Activated CD4-positive, alpha-beta T cell treated with anti-CD3 and anti-CD28 coated beads for 36 hours (primary cell): ENCODE results near the gene EPG5. TPM values are rescaled to one million over a fixed set of nuclear protein-coding genes. Genes with fewer than 3 reads are reported as not detected.
A peak's percentile ranks its signal among the peaks of the same experiment; 100 is the strongest.
"Not testable (repeated sequence)": the region's sequence is repeated elsewhere in the genome, so short reads cannot be mapped to it uniquely, and the experiment has no call there.

ENCODE experiments used
- ATAC-seq: fragments of 200-7000 bp; cut with Tn5 transposase; one replicate; pipeline ENCODE4 v1.10.0; 2021; ENCODE audit warnings: mild to moderate bottlenecking, moderate library complexity
- CTCF ChIA-PET: fragments of 350-600 bp; sonication (Branson Sonifier 250); formaldehyde crosslinking; loops from one replicate; lab custom pipeline; 2021; ENCODE audit warnings: antibody characterized with exemption; lab: Charles Lee
- POLR2A ChIA-PET: fragments of 350-600 bp; sonication (Branson Sonifier 250); formaldehyde crosslinking; loops from one replicate; lab custom pipeline; 2021; ENCODE audit warnings: antibody characterized with exemption, inconsistent platforms; lab: Charles Lee
- DNase-seq: peaks from one replicate; pipeline ENCODE4 v3.0.0-alpha.2; 2020
- H3K27ac Mint-ChIP-seq: one replicate; pipeline ENCODE4 v1.8.0; 2021; ENCODE audit warnings: mixed read lengths
- H3K27me3 Mint-ChIP-seq: one replicate; pipeline ENCODE4 v1.8.0; 2021; ENCODE audit warnings: mixed read lengths
- H3K36me3 Mint-ChIP-seq: one replicate; pipeline ENCODE4 v1.8.0; 2021; ENCODE audit warnings: low read depth, mixed read lengths
- H3K4me1 Mint-ChIP-seq: one replicate; pipeline ENCODE4 v1.8.0; 2021; ENCODE audit warnings: mixed read lengths
- H3K4me3 Mint-ChIP-seq: one replicate; pipeline ENCODE4 v1.8.0; 2021; ENCODE audit warnings: mild to moderate bottlenecking, moderate library complexity, mixed read lengths
- H3K9me3 Mint-ChIP-seq: one replicate; pipeline ENCODE4 v1.8.0; 2021; ENCODE audit warnings: low read depth, mixed read lengths
- intact Hi-C, 2 experiments: fragments of 100-400 bp; cut with DNase I in 1 of 2; cut with micrococcal nuclease in 1 of 2; formaldehyde crosslinking; loops; one replicate each; pipeline versions ENCODE4 v1.14.2 to v1.15.1; 2022 to 2024; cut with DNase I, micrococcal nuclease
- total RNA-seq, 2 experiments: library from RNA; stranded (reverse); gene quantifications; one replicate each; pipeline ENCODE4 v1.2.3, GENCODE V29; 2021

EPG5 gene
- total RNA-seq, 2 experiments from 2014 or later: 13.6 to 14.5 TPM

DNA sequence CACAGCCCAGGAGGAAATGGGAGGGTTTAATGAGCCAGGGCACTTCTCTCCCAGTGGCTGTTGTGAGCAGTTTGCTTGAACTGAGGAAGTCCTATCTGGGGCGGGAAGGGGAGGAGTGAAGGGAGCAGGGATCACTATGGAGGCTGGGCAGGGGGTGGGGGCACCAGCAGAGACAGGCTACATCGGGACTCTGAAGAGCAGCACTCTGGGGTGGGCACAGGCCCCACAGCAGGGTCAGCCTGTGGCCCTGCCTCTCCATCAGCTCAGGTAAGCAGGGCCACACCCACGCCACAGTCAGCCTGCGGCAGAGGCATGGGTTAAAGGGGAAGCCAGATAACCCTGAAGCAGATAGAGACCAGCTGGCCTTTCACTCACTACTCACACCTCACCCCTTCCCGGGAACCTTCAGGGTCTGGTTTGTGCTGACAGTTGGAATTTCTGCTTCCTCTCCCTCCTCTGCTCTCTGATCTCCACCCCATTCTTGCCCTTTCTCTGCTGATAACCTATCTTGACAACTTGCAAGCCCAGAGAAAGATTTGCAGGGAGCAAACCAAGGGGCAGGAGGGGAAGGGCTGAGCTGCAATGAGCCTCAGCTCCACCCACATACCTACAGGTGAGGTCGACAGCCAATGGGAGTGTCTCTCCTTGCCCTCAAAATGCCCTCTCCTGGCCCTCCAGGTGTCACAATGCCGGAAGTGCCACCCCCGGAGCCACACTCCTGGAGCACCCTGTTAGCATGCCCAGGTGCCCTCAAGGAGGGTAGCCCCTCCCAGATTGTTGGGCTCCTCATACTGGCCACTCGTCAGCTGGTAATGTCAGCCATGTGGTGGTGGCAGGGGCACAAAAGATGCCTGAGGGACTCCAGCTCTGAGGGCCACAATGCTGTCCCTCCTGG lies 138.0 kb downstream of the EPG5 start:
- no peak overlapping the region for H3K4me3 Mint-ChIP-seq
- DNase-seq (no peak), ATAC-seq (no peak)
- intact Hi-C loops: no loop called here
- no peaks in the 10 kb centered on the region for H3K9me3 Mint-ChIP-seq
- POLR2A ChIA-PET: no interaction called here
- H3K36me3 Mint-ChIP-seq: no peaks in the 10 kb centered on the region
- H3K4me1 Mint-ChIP-seq: peaks cover 19% of the 10 kb centered on the region
- CTCF ChIA-PET: interaction anchor here (0.6 to 0.7 kb wide), 2 partner anchors 47 to 420 kb away, joined by 3 read pairs; no protein-coding TSS in a partner anchor
- peaks cover 2% of the 10 kb centered on the region for H3K27me3 Mint-ChIP-seq
- H3K27ac Mint-ChIP-seq: no peak overlapping the region

DNA sequence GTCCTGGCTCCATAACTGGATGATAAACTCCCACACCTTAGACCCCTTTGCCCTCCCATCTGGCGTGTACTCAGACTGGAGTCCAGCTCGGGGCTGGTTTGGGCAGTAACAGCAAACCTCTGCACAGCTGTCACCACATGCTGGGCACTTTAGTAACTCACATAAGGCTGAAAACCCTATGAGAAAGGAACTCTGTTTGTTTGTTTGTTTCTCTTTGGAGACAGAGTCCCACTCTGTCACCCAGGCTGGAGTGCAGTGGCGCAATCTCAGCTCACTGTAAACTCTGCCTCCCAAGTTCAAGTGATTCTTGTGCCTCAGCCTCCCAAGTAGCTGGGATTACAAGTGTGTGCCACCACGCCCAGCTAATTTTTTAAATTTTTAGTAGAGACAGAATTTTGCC lies 140.4 kb downstream of the EPG5 start:
- CTCF ChIA-PET: interaction anchor here (1.0 to 1.2 kb wide), 2 partner anchors 19 to 52 kb away, joined by 3 to 5 read pairs; no protein-coding TSS in a partner anchor
- not testable (repeated sequence) for H3K27ac Mint-ChIP-seq

DNA sequence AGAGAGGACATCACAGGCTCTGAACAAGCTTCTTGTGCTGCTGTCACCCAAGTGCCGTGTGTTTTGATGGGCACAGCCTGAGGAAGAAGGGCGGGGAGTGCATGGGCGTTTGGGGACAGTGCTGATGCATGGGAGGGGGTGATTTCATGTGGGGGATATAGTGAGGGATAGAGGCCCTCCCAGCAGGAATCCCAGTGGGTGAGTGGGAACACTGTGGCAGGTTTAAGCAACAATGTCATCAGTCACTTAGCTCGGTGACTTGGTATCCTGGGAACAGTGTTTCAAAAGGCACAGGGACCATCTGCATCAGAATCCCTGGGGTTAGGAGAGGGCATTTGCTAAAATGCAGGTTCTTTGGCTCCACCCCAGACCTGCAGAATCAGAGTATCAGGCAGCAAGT lies 141.0 kb downstream of the EPG5 start:
- DNase-seq: no peak
- no peak overlapping the region for H3K27ac Mint-ChIP-seq
- ATAC-seq: no peak
- H3K27me3 Mint-ChIP-seq: no peaks in the 10 kb centered on the region
- POLR2A ChIA-PET: no interaction called here
- H3K36me3 Mint-ChIP-seq: no peaks in the 10 kb centered on the region
- no peak overlapping the region for H3K4me3 Mint-ChIP-seq
- CTCF ChIA-PET: interaction anchor here (1.0 to 1.2 kb wide), 2 partner anchors 19 to 53 kb away, joined by 3 to 5 read pairs; no protein-coding TSS in a partner anchor
- peaks cover 19% of the 10 kb centered on the region for H3K4me1 Mint-ChIP-seq
- intact Hi-C loops: no loop called here
- peaks cover 2% of the 10 kb centered on the region for H3K9me3 Mint-ChIP-seq

More for the DNA sequence above, 140.4 kb downstream of the EPG5 start:
- POLR2A ChIA-PET, H3K9me3 Mint-ChIP-seq, ATAC-seq, H3K36me3 Mint-ChIP-seq, H3K4me3 Mint-ChIP-seq, H3K27me3 Mint-ChIP-seq, DNase-seq, intact Hi-C loops: not testable (repeated sequence)
- H3K4me1 Mint-ChIP-seq: peaks cover 19% of the 10 kb centered on the region

DNA sequence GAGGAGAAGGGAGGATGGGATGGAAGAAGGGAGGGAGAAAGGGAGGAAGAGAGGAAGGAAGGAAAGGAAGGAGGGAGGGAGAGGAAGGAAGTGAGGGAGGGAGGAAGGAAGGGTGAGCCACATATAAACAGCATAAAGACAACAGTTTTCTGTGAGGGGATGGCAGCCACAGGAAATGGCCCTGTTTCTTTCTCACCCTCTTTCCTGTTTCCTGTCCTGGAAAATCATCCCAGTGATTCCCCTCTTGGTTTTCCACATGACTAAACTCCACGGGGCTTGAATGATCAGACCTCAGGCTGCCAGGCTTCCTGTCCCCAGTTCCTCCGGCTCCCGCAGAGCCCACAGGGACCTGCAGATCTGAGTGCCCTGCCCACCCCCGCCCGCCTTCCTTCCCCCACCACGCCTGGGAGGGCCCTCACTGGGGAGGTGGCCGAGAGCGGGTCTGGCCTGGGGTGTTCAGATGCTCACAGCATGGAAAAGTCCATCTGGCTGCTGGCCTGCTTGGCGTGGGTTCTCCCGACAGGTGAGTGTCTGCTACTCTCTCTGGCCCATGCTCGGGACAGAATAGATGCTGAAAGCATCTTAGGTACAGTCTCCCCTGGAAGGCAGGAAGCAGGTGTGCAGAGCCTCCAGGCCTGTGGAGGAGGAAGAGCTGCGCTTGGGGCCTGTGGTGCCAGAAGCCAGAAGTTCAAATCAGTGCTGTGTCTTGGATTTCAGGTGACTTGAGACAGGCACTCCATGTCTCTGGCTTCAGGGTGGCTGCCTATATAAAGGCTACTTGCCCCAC lies 141.7 kb downstream of the EPG5 start, which contains the start of gene SIGLEC15:
Gene SIGLEC15, plus strand, starts transcription at position 418 of the 787 bp plus-strand sequence. Its CDS starts 54 bp downstream, at position 472.
- Mint-ChIP-seq H3K4me3 (no peak within 1 kb of the TSS), H3K36me3 (no peaks in the 10 kb centered on the region), H3K9me3 (peaks cover 2% of the 10 kb centered on the region), H3K27ac (no peak within 1 kb of the TSS), H3K4me1 (peaks cover 19% of the 10 kb centered on the region), H3K27me3 (no peaks in the 10 kb centered on the region)
- intact Hi-C loops: no loop called here
- ATAC-seq: peak; percentile 19
- ChIA-PET CTCF (interaction anchor here (1.2 kb wide), 1 partner anchor 53 kb away, joined by 3 read pairs; no protein-coding TSS in a partner anchor), POLR2A (no interaction called here)
- DNase-seq: no peak

DNA sequence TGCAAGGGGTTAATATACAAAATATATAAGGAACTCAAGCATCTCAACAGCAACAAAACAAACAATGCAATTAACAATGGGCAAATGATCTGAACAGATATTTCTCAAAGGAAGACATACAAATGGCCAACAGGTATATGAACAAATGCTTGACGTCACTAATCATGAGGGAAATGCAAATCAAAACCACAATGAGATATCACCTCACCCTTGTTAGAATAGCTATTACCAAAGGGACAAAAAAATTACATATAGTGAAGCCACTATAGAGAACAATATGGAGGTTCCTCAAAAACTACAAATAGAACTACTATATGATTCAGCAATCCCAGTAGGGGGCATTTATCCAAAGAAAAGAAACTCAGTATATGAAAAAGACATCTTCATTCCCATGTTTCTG lies 145.4 kb downstream of the EPG5 start:
- H3K27me3 Mint-ChIP-seq: no peaks in the 10 kb centered on the region
- H3K9me3 Mint-ChIP-seq: peaks cover 5% of the 10 kb centered on the region
- ChIA-PET CTCF (interaction anchor here (2.3 kb wide), 1 partner anchor 14 kb away, joined by 9 read pairs; no protein-coding TSS in a partner anchor), POLR2A (no interaction called here)
- intact Hi-C loops: no loop called here
- no peak overlapping the region for H3K27ac Mint-ChIP-seq
- DNase-seq (no peak), ATAC-seq (no peak)
- no peak overlapping the region for H3K4me3 Mint-ChIP-seq
- peaks cover 18% of the 10 kb centered on the region for H3K4me1 Mint-ChIP-seq
- H3K36me3 Mint-ChIP-seq: no peaks in the 10 kb centered on the region

DNA sequence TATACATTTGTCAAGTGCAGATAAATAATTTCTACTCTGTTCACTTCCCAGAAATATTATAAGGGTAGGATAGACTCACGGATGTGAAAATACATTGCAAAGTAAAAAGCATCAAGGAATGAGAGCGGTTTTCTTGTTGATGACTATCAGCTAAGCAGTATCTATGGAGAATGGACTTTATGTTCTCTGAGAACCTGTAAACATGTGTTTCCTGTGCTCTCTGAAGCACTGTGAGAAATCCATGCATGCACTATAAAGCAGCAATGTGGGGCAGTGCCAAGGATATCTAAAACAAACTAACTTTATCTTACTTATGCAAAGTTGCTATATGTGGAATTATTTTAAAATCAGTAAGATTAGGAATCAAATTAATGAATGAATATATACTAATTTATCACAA lies 146.1 kb downstream of the EPG5 start:
- DNase-seq (no peak), ATAC-seq (no peak)
- Mint-ChIP-seq H3K36me3 (no peaks in the 10 kb centered on the region), H3K4me3 (no peak overlapping the region), H3K27ac (no peak overlapping the region), H3K27me3 (peaks cover 3% of the 10 kb centered on the region), H3K9me3 (peaks cover 12% of the 10 kb centered on the region), H3K4me1 (peaks cover 16% of the 10 kb centered on the region)
- ChIA-PET CTCF (interaction anchor here (1.0 to 2.3 kb wide), 2 partner anchors 13 to 156 kb away, joined by 5 to 9 read pairs; no protein-coding TSS in a partner anchor), POLR2A (no interaction called here)
- intact Hi-C loops: no loop called here

DNA sequence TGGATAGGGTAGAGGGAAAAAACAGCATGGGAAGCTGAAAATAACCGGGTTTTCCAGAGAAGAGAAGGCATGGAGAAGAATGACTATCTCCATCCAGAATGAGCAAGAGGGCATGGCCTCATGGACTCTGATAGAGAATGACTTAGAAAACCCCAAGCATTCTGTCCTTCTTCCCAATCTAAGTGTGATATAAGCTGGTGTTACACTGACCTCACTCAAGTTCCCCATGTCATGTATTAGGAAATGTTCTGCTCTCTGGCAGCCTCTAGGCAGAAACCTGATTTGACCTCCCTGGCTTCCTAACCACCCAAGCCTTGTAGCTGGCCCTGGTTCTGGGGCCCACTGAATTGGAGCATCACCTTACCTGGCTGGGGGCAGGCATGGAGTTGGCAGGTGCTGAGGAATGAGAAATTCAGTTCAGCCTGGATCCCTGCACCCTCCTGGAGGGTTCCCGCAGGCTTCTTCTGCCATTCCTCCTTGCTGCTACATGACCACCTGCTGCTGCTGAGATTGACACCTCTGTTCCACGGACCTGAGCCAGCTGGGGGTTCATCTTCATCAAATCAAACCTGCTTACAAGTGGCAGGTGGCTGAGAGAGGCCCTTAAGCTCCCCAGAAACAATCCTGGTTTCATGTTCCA lies 146.9 kb downstream of the EPG5 start:
- ChIA-PET CTCF (interaction anchor here (0.7 to 2.3 kb wide), 3 partner anchors 11 to 156 kb away, joined by 3 to 9 read pairs (median 5); no protein-coding TSS in a partner anchor), POLR2A (no interaction called here)
- intact Hi-C loops: no loop called here
- Mint-ChIP-seq H3K9me3 (peaks cover 12% of the 10 kb centered on the region), H3K4me3 (no peak overlapping the region), H3K36me3 (no peaks in the 10 kb centered on the region), H3K4me1 (peaks cover 11% of the 10 kb centered on the region), H3K27ac (no peak overlapping the region), H3K27me3 (peaks cover 3% of the 10 kb centered on the region)
- DNase-seq (no peak), ATAC-seq (no peak)

DNA sequence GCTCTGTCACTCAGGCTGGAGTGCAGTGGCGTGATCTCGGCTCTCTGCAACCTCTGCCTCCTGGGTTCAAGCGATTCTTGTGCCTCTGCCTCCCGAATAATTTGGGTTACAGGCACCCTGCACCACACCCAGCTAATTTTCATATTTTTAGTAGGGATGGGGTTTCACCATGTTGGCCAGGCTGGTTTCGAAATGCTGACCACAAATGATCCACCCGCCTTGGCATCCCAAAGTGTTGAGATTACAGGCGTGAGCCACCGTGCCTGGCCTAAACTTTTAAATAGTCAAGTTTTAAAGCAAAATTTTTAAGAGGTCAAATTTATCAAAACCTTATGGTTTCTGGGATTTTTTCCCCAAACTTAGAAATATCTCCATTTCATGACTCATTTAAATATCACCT lies 148.4 kb downstream of the EPG5 start:
- H3K4me1 Mint-ChIP-seq, ATAC-seq, POLR2A ChIA-PET, DNase-seq, H3K36me3 Mint-ChIP-seq, H3K4me3 Mint-ChIP-seq, intact Hi-C loops, CTCF ChIA-PET, H3K27me3 Mint-ChIP-seq, H3K27ac Mint-ChIP-seq: not testable (repeated sequence)
- peaks cover 12% of the 10 kb centered on the region for H3K9me3 Mint-ChIP-seq

DNA sequence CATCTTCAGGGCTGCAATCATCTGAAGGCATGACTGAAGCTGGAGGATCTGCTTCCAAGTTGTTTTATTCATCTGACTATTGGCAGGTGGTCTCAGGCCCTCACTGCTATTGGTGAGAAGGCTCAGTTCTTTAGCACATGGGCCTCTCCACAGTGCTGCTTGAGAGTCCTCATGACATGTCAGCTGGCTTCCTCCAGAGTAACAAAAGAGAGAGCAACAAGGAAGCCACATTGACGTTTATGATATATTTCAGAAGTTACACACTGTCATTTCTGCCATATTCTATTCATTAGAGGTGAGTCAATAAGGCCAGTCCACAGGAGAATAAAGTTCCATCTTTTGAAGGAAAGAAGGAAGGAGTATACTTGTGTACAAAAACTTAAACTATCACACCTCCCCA lies 149.6 kb downstream of the EPG5 start:
- peak; percentile 71 for ATAC-seq
- no peaks in the 10 kb centered on the region for H3K36me3 Mint-ChIP-seq
- intact Hi-C loops: no loop called here
- POLR2A ChIA-PET: no interaction called here
- no peak overlapping the region for H3K4me3 Mint-ChIP-seq
- H3K4me1 Mint-ChIP-seq: peaks cover 5% of the 10 kb centered on the region
- CTCF ChIA-PET: interaction anchor here (0.6 kb wide), 1 partner anchor 10 kb away, joined by 3 read pairs; no protein-coding TSS in a partner anchor
- H3K27ac Mint-ChIP-seq: no peak overlapping the region
- H3K9me3 Mint-ChIP-seq: peaks cover 12% of the 10 kb centered on the region
- no peak for DNase-seq
- peaks cover 3% of the 10 kb centered on the region for H3K27me3 Mint-ChIP-seq

DNA sequence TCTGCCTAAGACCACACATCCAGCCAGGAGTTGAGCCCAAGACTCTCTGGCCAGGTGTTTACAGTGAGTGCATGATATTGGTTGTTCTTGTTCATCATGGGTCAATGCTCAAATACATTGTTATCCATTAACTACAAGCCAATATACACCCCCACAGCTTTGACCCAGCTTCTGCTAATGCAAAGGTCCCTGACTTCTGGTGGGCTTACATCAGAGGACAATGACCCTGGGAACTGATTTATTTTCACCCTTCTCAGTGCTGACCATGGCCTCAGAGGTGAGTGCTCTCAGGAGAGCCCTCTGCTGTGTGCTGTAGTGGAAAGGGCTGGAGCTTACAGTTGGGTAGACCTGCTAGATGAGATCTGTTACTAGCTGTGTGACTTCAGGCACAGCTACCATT lies 152.4 kb downstream of the EPG5 start:
- H3K36me3 Mint-ChIP-seq, intact Hi-C loops, H3K27me3 Mint-ChIP-seq, H3K4me1 Mint-ChIP-seq, H3K27ac Mint-ChIP-seq, POLR2A ChIA-PET, DNase-seq, ATAC-seq, CTCF ChIA-PET, H3K4me3 Mint-ChIP-seq: not testable (repeated sequence)
- H3K9me3 Mint-ChIP-seq: peaks cover 13% of the 10 kb centered on the region

DNA sequence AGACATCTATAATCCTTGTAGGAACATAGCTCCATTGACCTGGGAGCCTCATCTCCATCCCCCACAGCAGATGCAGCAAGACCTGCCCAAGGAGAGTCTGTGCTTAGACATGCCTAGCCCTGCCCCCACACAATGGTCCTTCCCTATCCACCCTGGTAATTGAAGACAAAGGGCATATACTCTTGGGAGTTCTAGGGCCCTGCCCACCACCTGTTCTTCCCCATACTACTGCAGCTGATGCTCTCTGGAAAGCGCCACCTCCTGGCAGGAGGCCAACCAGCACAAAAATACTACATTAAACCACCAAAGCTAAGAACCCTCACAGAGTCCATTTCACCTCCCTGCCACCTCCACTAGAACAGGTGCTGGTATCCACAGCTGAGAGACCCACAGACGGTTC lies 160.0 kb downstream of the EPG5 start:
- DNase-seq: peak; percentile 64
- H3K27me3 Mint-ChIP-seq, POLR2A ChIA-PET, ATAC-seq, H3K27ac Mint-ChIP-seq, H3K36me3 Mint-ChIP-seq, H3K4me3 Mint-ChIP-seq, intact Hi-C loops: not testable (repeated sequence)
- H3K9me3 Mint-ChIP-seq: peaks cover 25% of the 10 kb centered on the region
- CTCF ChIA-PET: interaction anchor here (0.8 to 1.8 kb wide), 11 partner anchors 10 to 141 kb away, joined by 3 to 9 read pairs (median 5); no protein-coding TSS in a partner anchor
- H3K4me1 Mint-ChIP-seq: peaks cover 11% of the 10 kb centered on the region
